GM12872 (cell line): Measurements from ENCODE around the gene CREB5.

Experiments used
- CTCF ChIP-seq: IDR thresholded peaks from 3 replicates; pipeline ENCODE4 v1.5.1; 2011; ENCODE audit warnings: low read depth, mild to moderate bottlenecking, low read length, moderate library complexity; ENCODE audit not compliant: insufficient read depth

Gene CREB5

GRCh38 chr7:28411876-28412662, at the start of gene CREB5:
Gene CREB5 (plus strand): TSS chr7:28412518. CDS start chr7:28412915, 397 bp downstream.
- TF ChIP-seq CTCF = 0 out of 3 replicates have a peak, but pooled peaks have one; percentile 3

- TF ChIP-seq CTCF = no peak; the same call in 2 of the 3 replicates
Observed at GRCh38 chr7:28362812-28363211, 49.5 kb upstream of the CREB5 start.

GRCh38 chr7:28364082-28364481, 48.2 kb upstream of the CREB5 start:
- peak; percentile 29; the same call in 1 of the 3 replicates for TF ChIP-seq CTCF

- TF ChIP-seq CTCF = no peak
Observed at GRCh38 chr7:28369523-28369922, 42.8 kb upstream of the CREB5 start.

GRCh38 chr7:28371846-28372245, 40.5 kb upstream of the CREB5 start:
- TF ChIP-seq CTCF = no peak

GRCh38 chr7:28373990-28374389, 38.3 kb upstream of the CREB5 start:
- TF ChIP-seq CTCF = no peak

GRCh38 chr7:28375729-28376128, 36.6 kb upstream of the CREB5 start:
- no peak for TF ChIP-seq CTCF
